SK-N-SH treated with all-trans-retinoic acid at 6 μM for 48 hours (cell line): Measurements from ENCODE around the gene IBSP.

ENCODE experiments used
- ARNTL ChIP-seq: fragments of 450-650 bp; formaldehyde crosslinking; IDR thresholded peaks from 2 replicates; pipeline ENCODE4 v1.5.0; 2020; ENCODE audit warnings: low read depth, mild to moderate bottlenecking, moderate library complexity, borderline replicate concordance
- CREB5 ChIP-seq: fragments of 250-450 bp; sonication (Bioruptor Pico); IDR thresholded peaks from 2 replicates; pipeline ENCODE4 v1.5.1; 2020; ENCODE audit warnings: low read depth, mild to moderate bottlenecking, moderate library complexity
- CSRNP3 ChIP-seq: fragments of 250-450 bp; sonication (Bioruptor Pico); IDR thresholded peaks from 2 replicates; pipeline ENCODE4 v1.5.1; 2021; ENCODE audit warnings: mild to moderate bottlenecking, moderate library complexity
- OSR1 ChIP-seq: fragments of 250-450 bp; sonication (Bioruptor Pico); IDR thresholded peaks from 2 replicates; pipeline ENCODE4 v1.8.0; 2022; ENCODE audit warnings: moderate library complexity, mild to moderate bottlenecking, inconsistent platforms
- PATZ1 ChIP-seq: fragments of 250-450 bp; sonication (Bioruptor Pico); IDR thresholded peaks from 2 replicates; pipeline ENCODE4 v1.8.0; 2020; ENCODE audit warnings: mild to moderate bottlenecking, moderate library complexity, borderline replicate concordance
- PPARA ChIP-seq: fragments of 250-450 bp; sonication (Bioruptor Pico); IDR thresholded peaks from 2 replicates; pipeline ENCODE4 v1.5.0; 2020; ENCODE audit warnings: mild to moderate bottlenecking, borderline replicate concordance
- SNAI2 ChIP-seq: fragments of 250-450 bp; sonication (Bioruptor Pico); IDR thresholded peaks from 2 replicates; pipeline ENCODE4 v1.5.0; 2020; ENCODE audit warnings: mild to moderate bottlenecking, moderate library complexity
- TSHZ2 ChIP-seq: fragments of 250-450 bp; sonication (Bioruptor Pico); IDR thresholded peaks from 2 replicates; pipeline ENCODE4 v1.5.0; 2020; ENCODE audit warnings: mild to moderate bottlenecking, moderate library complexity
- ZFP3 ChIP-seq: fragments of 250-450 bp; sonication (Bioruptor Pico); IDR thresholded peaks from 2 replicates; pipeline ENCODE4 v1.5.0; 2020; ENCODE audit warnings: mild to moderate bottlenecking, moderate library complexity
- ZFP30 ChIP-seq: fragments of 450-650 bp; formaldehyde crosslinking; IDR thresholded peaks from 2 replicates; pipeline ENCODE4 v1.5.0; 2022; ENCODE audit warnings: mild to moderate bottlenecking, moderate library complexity
- ZNF565 ChIP-seq: fragments of 450-650 bp; formaldehyde crosslinking; conservative IDR thresholded peaks from 2 replicates; pipeline ENCODE4 v1.5.0; 2020; ENCODE audit warnings: low read depth, mild to moderate bottlenecking, moderate library complexity

GRCh38 chr4:87824352-87824751 is 25.0 kb downstream of the IBSP start:
- TF ChIP-seq ZFP30 (no peak), CREB5 (no peak), ZNF565 (CRISPR knock-in tag) (no peak), ARNTL (CRISPR knock-in tag) (no peak), SNAI2 (CRISPR knock-in tag) (no peak), OSR1 (CRISPR knock-in tag) (no peak), PATZ1 (CRISPR knock-in tag) (no peak), TSHZ2 (CRISPR knock-in tag) (no peak), CSRNP3 (no peak), ZFP3 (CRISPR knock-in tag) (no peak), PPARA (CRISPR knock-in tag) (no peak)
